Inflammatory macrophage treated with lipopolysaccharide for 4 hours (primary cell): ENCODE results near the gene EXOSC1.

Source experiments
- DNase-seq: peaks from one replicate; pipeline ENCODE4 v3.0.0-alpha.2; 2020

Gene EXOSC1

GRCh38 chr10:97407211-97407951 is 38.4 kb downstream of the EXOSC1 start:
- DNase-seq: peak; percentile 84

GRCh38 chr10:97406483-97406882 is 39.3 kb downstream of the EXOSC1 start:
- DNase-seq: peak; percentile 44

DNA sequence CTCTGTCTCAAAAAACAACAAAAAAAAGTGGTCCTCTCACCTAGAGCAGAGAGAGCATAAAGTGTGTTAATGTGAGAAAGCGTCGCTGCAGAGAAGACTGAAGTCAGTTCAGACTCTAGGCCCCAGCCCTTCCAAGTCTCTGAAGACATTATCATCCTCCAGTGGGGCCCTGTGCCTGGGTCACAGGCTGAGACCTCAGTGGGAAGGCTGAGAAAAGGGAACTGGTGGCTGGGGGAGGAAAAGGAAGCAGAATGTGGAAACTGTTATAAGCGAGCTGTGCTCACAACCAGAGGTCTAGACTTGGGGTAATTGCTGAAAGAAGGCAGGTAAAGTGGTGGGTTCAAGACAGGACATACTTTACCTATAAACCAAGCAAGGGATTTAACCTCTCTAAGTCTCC is 39.7 kb downstream of the EXOSC1 start:
- peak; percentile 91 for DNase-seq

- DNase-seq: no peak
Measured at GRCh38 chr10:97404044-97404443, 41.8 kb downstream of the EXOSC1 start.

- DNase-seq: no peak
Measured at GRCh38 chr10:97401455-97401919, 44.3 kb downstream of the EXOSC1 start.

- peak; percentile 100 for DNase-seq
Measured at GRCh38 chr10:97400665-97401454, 44.9 kb downstream of the EXOSC1 start, which contains the start of gene RRP12. TSS of gene RRP12 (minus strand) at chr10:97401340. CDS start at chr10:97401231, 109 bp downstream.

DNA sequence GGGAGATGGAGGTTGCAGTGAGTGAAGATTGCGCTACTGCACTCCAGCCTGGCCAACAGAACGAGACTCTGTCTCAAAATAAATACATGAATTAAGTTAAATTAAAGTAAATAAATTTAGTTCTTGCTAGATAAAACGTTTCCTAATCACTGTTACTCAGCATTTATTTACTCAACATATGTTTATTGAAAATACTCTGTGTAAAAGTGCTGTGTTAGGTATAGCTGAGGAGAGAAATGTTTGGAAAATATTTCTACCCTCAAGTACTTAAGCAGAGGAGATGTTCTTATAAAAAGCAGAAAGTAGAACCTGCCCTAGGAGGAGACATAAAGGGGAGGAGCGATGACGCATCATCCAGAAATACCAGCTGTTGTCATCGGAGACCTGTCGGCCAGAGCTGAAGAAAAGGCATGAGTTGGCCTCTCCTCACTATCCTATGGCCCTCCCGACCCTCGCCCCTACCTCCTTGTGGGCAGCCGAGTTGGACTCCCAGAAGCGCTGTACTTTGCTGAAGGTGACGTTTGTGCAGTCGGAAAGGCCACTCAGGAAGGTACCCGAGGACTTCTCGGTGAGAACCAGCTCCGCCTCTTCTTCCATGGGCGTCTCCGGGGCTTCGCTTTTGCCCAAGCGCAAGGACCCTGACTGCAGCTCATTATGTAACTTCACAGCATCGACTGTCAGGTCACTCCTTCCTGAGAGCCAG is 45.8 kb downstream of the EXOSC1 start:
- peak; percentile 81 for DNase-seq

DNA sequence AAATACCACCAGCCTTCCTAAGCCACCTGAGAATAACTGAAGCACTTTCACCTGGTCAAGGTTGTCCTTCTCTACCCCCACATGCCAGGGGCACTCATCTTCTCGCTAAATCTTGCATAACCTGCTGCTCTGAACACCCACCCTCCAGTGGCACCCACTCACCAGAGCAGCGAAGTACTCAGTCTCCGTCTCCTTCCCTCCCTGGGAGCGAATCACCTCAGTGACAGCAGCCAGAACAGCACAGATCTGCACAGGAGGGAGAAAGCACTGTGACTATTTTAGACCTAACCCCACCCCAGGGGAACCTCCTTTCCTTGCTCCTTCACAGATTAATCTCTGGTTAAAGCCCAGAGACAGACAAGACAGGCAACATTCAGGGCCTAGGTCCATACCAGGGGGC is 49.8 kb downstream of the EXOSC1 start:
- no peak for DNase-seq

- DNase-seq: no peak
Measured at GRCh38 chr10:97393034-97393573, 52.7 kb downstream of the EXOSC1 start.

GRCh38 chr10:97390091-97390490 is 55.7 kb downstream of the EXOSC1 start:
- no peak for DNase-seq

DNA sequence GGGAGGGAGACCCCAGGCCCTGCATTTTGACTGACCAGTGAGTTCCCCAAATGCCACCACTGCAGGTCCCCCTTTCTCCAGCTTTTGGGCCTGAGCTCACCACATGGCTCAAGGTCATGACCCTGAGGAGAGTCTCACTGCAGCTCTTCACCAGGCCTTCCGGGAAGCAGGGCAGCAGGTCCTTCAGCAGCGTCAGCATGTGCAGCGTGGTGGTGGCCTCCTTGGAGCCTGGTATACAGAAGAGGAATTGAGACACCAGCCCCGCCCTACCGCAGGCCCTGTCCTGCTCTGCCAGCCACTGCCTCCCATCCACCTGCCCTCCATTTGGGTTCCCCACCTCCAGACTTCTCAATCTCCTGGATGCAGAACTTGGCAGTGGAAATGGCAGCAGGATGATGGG is 57.7 kb downstream of the EXOSC1 start:
- DNase-seq: peak; percentile 71
